DMS 273 treated with DMSO at 0.1 percent for 48 hours (cell line): Measurements from ENCODE around the gene TRIP10.
"Not testable (repeated sequence)": the region's sequence is repeated elsewhere in the genome, so short reads cannot be mapped to it uniquely, and the experiment has no call there.

ENCODE experiments used
- DNase-seq: peaks from one replicate; lab custom pipeline; 2025; lab: John Stamatoyannopoulos, UW

Gene TRIP10

GRCh38 chr19:6740589-6741343 is 1.3 kb downstream of the TRIP10 start:
- DNase-seq, result no peak

GRCh38 chr19:6743066-6743465 is 3.6 kb downstream of the TRIP10 start:
- DNase-seq, result no peak

GRCh38 chr19:6743714-6744380 is 4.4 kb downstream of the TRIP10 start:
- no peak for DNase-seq

GRCh38 chr19:6744381-6745301 is 5.2 kb downstream of the TRIP10 start:
- DNase-seq, result no peak

GRCh38 chr19:6745965-6746364 is 6.5 kb downstream of the TRIP10 start:
- DNase-seq, result no peak

- DNase-seq, result not testable (repeated sequence)
These were observed 9.1 kb downstream of the TRIP10 start for GRCh38 chr19:6748543-6748942.

- no peak for DNase-seq
These were observed 10.6 kb downstream of the TRIP10 start for GRCh38 chr19:6750062-6750461.

- no peak for DNase-seq
These were observed 11.7 kb downstream of the TRIP10 start for GRCh38 chr19:6751189-6751588.

- DNase-seq, result no peak
These were observed 13.0 kb downstream of the TRIP10 start for GRCh38 chr19:6752256-6753177.

GRCh38 chr19:6753178-6754031 is 13.9 kb downstream of the TRIP10 start:
- no peak for DNase-seq

- no peak for DNase-seq
These were observed 14.7 kb downstream of the TRIP10 start for GRCh38 chr19:6754136-6754535.

- DNase-seq, result no peak
These were observed 15.4 kb downstream of the TRIP10 start for GRCh38 chr19:6754653-6755463.

- DNase-seq, result no peak
These were observed 21.1 kb downstream of the TRIP10 start for GRCh38 chr19:6760606-6761005.

GRCh38 chr19:6761053-6761676 is 21.7 kb downstream of the TRIP10 start:
- no peak for DNase-seq

GRCh38 chr19:6762253-6762797 is 22.8 kb downstream of the TRIP10 start:
- DNase-seq, result not testable (repeated sequence)

GRCh38 chr19:6765738-6766356 is 26.4 kb downstream of the TRIP10 start:
- no peak for DNase-seq

GRCh38 chr19:6766357-6767080 is 27.0 kb downstream of the TRIP10 start:
- DNase-seq, result no peak

GRCh38 chr19:6767081-6767356 is 27.5 kb downstream of the TRIP10 start:
- no peak for DNase-seq
